GM12873 (cell line): ENCODE data around the gene JAKMIP3.

ENCODE experiments used
- TF ChIP-seq, protein P1 (sequence below): IDR thresholded peaks from 2 replicates; pipeline ENCODE4 v1.5.1; 2012; ENCODE audit warnings: low read depth, mild to moderate bottlenecking, moderate library complexity, low read length, control low read depth; ENCODE audit not compliant: insufficient read depth; ENCODE audit errors: missing control alignments

Gene JAKMIP3

DNA sequence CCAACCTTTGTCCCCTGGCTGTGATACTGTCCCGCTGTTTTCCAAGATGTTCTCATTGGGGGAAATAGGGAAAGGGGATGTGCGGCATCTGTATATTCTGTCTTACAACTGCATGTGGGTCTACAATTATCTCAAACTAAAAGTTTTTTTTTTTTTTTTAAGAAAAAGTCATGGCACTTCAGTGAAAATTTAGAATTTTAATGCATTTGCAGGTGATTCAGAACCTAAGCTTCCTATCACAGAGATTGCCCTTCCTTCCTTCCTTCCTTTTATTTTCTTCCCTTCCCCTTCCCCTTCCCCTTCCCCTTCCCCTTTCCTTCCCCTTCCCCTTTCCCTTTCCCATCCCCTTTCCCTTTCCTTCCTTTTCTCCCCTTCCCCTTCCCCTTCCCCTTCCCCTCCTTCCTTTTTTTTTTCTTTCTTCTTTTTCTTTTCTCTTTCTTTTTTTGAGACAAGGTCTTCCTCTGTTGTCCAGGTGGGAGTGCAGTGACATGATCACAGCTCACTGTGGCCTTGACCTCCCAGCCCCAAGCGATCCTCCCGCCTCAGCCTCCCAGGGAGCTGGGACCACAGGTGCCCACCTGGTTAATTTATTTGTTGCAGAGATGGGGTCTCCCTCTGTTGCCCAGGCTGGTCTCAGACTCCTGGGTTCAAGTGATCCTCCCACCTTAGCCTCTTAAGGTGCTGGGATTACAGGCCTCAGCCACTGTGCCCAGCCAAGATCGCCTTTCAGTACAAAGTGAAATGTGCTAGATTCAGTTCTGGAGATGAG lies 32.0 kb downstream of the JAKMIP3 start:
- TF ChIP-seq, protein P1, sequence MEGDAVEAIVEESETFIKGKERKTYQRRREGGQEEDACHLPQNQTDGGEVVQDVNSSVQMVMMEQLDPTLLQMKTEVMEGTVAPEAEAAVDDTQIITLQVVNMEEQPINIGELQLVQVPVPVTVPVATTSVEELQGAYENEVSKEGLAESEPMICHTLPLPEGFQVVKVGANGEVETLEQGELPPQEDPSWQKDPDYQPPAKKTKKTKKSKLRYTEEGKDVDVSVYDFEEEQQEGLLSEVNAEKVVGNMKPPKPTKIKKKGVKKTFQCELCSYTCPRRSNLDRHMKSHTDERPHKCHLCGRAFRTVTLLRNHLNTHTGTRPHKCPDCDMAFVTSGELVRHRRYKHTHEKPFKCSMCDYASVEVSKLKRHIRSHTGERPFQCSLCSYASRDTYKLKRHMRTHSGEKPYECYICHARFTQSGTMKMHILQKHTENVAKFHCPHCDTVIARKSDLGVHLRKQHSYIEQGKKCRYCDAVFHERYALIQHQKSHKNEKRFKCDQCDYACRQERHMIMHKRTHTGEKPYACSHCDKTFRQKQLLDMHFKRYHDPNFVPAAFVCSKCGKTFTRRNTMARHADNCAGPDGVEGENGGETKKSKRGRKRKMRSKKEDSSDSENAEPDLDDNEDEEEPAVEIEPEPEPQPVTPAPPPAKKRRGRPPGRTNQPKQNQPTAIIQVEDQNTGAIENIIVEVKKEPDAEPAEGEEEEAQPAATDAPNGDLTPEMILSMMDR = no peak

DNA sequence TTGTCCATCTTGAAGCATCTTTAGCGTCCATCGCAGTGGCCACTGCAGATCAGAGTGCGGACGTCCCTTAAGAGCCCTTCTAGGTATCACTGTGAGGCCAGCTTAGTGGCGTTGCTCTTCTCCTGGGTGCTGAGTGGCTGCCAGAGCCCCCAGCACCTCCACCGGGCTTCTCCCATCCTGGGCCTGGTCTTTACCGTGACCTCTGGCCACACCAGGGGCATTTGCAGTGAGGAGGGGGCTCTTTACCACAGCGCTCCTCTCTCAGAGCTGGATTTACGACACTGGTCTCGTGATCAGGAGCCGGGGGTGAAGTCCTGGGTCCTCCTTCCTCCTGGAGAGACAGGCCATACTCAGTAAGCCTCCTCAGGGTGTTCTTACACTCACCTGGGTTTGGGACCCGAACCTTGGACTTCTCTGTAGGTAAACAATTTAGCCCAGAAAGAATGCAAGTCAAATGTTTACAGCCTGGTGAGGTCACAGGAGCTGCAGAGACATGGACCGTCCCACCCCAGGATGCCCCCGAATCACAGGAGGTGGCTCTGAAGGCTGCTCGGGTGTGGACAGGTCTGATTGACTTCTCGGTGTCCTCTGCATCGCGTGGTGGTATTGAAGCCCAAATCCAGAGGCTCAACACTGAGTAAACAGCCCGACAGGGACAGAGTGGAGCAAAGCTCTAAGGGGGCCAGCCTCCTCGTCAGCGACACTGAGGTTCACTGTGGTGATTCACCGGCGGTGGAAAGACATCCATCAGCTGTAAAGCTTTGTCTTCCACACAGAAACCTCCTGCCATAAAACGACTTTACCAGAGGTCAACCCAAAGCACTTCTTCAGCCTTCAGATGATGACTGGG lies 33.0 kb downstream of the JAKMIP3 start:
- TF ChIP-seq, protein P1 = no peak

DNA sequence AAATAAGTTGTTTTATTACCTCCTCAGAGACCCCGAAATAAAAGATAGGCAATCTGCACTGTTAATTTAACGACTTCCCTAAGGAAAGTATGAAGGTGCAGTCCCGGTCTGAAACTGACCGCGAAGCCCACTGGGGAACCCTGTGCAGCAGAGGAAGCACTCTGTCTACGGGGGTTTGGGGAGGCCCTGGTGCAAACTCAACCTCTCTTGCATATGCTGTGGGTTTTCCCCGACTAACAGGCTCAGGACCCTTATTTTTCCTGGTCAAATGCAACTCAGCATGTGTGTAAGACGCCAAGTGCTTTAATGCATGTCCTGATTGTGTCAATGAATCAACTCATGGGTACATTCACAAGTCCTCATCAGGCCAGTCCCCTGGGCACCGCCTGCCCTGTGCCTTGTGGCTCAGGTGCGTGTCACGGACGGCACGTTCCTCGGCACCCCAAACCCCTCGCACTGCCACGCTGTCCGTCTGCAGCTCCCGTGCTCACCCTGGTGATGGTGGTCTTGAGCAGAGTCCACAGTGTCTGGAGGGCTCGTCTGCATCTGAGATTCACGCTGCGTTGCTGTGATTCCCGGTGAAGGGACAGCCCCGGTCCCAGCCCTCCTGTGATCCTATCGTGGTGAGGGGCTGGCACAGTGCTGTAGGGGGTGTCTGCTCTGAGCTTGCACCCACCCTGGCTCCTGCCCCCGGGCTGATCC lies 33.8 kb downstream of the JAKMIP3 start:
- TF ChIP-seq, protein P1 = no peak

DNA sequence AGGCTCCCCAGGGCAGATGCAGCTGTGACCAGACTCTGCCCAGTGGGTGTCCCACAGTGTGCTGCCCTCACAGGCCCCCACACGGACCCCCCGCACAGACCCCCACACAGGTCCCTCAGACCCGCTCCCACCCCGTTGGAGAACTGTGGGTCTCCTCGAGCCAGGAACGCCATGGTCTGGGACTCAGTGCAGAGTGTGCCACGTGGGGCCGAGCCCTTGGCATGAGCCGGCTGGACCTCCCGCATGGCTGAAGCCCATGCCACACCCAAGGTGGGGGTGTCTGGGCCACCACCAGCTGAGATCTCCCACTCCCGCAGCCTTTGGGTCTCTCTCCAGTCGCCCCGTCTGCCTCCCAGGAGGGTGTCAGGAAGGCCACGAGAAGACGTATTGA lies 34.3 kb downstream of the JAKMIP3 start:
- TF ChIP-seq, protein P1 = no peak

DNA sequence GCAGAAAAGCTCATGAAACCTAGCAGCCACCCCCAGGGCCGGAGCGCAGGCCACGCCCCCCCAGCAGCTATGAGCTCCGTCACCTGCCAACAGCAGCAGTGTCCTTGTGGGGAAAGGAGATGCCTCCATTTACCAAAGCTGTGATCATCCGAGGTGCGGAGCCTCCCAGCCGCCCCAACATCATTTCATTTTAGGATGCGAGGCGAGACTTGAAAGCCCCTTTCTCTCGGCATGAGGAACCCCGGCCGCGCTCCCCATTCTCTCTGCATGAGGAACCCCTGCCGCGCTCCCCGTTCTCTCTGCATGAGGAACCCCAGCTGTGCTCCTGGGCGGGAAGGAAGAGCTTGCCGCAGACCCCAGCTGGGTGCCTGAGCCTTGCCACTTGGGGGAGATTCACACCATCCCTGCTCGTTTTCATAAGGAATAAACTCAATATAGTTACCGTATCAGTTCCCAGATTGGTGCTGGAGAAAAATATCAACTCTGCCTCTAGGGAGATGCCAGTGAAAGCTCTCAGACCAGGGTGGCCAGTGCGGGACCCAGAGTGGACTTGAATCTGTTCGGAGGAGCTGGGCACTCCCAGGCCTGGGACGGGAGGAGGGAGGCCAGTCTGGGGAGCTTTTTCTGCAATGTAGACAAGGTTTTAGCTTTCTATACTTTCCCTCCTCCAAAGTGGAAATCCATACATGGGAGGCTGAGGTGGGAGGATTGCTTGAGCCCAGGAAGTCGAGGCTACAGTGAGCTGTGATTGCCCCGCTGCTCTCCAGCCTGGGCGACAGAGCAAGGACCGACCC lies 35.0 kb downstream of the JAKMIP3 start:
- TF ChIP-seq, protein P1 = no peak

DNA sequence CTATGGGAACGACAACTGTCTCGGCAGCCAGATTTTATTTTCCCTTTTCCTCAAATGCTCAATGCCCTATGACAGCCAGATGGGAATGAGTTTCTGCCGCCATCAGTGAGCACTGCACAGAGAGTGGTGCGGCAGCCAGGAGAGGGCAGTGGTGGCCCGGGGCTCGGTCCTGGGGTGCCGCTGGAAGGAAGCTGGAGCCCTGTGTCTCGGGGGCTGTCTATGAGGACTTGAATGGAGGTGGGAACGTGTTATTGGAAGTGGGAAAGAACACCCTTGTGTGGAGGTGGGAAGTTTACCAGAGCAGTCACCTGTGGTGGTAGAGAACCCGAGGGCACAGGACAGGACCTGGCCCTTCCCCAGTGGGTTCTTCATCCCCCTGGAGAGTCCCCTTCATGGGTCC lies 35.8 kb downstream of the JAKMIP3 start:
- TF ChIP-seq, protein P1 = peak; percentile 30
